ENCODE data around the gene DDIT4L. TPM values are rescaled to one million over a fixed set of nuclear protein-coding genes. Genes with fewer than 3 reads are reported as not detected.
"Not testable (repeated sequence)": the region's sequence is repeated elsewhere in the genome, so short reads cannot be mapped to it uniquely, and the experiment has no call there.

The DDIT4L gene
- total RNA-seq, 1 experiment from 2014 or later, result 2.1 TPM

GRCh38 chr4:100198061-100198460 is 7.8 kb upstream of the DDIT4L start:
- no peaks in the 10 kb centered on the region for H3K9me3 ChIP-seq (ENCODE audit: control insufficient read depth, low read depth, low read length)
- H3K4ac ChIP-seq (ENCODE audit: low read depth, low read length), result no peak overlapping the region
- no peaks in the 10 kb centered on the region for H3K4me1 Mint-ChIP-seq
- H3K4me1 ChIP-seq (ENCODE audit: insufficient read depth, low read length), result no peaks in the 10 kb centered on the region
- TF ChIP-seq CTCF (conservative IDR thresholded peaks at IDR 0.05), result no peak
- no peaks in the 10 kb centered on the region; the same call in 1 of the 2 replicates for H3K27me3 Mint-ChIP-seq (ENCODE audit: low read depth)
- H3K36me3 Mint-ChIP-seq (ENCODE audit: insufficient read depth in 1 of 3, low read depth in 3 of 3), result peaks cover 0 to 2% (median 0%) of the 10 kb centered on the region in 3 experiments; a peak in 1 of 7 replicates
- no peak overlapping the region for H2BK5ac ChIP-seq (ENCODE audit: insufficient read length, low read length)
- no peak overlapping the region for H3K27ac ChIP-seq (ENCODE audit: insufficient read length, low read depth, low read length)
- H3K56ac ChIP-seq (ENCODE audit: insufficient read length, low read depth, low read length), result no peak overlapping the region
- no peak overlapping the region for H3K4me3 Mint-ChIP-seq
- no peak overlapping the region for H4K91ac ChIP-seq (ENCODE audit: insufficient read length, low read depth, low read length)
- no peak overlapping the region for H3K18ac ChIP-seq (ENCODE audit: insufficient read length, low read depth, low read length)
- no peak overlapping the region for H3K27ac Mint-ChIP-seq
- no peaks in the 10 kb centered on the region for H3K27me3 ChIP-seq (ENCODE audit: insufficient read depth, low read length)
- no peak overlapping the region for H2BK20ac ChIP-seq (ENCODE audit: low read depth, low read length, poor library complexity, severe bottlenecking)
- H2BK15ac ChIP-seq (ENCODE audit: low read depth, low read length), result no peak overlapping the region
- no peaks in the 10 kb centered on the region for H3K23me2 ChIP-seq (ENCODE audit: insufficient read length, low read depth, low read length, poor library complexity, severe bottlenecking)
- H4K8ac ChIP-seq (replicated peaks; ENCODE audit: insufficient read length, low read depth, low read length), result no peak overlapping the region
- no peak overlapping the region for H2BK12ac ChIP-seq (ENCODE audit: insufficient read length, low read depth, low read length)
- H4K20me1 ChIP-seq (ENCODE audit: control insufficient read depth, insufficient read depth, insufficient read length), result no peaks in the 10 kb centered on the region
- no peaks in the 10 kb centered on the region for H3K79me2 ChIP-seq (ENCODE audit: insufficient read depth, low read length)
- no peak overlapping the region for H3K14ac ChIP-seq (ENCODE audit: insufficient read depth, low read length)
- H3K9me3 Mint-ChIP-seq, result no peaks in the 10 kb centered on the region; a peak in 1 of 5 replicates
- H2AFZ ChIP-seq (ENCODE audit: low read length), result no peak overlapping the region
- H3K4me2 ChIP-seq (ENCODE audit: insufficient read depth, insufficient read length, low read length), result no peak overlapping the region
- H2AK5ac ChIP-seq (ENCODE audit: insufficient read length, low read length), result no peak overlapping the region
- H4K5ac ChIP-seq (ENCODE audit: insufficient read length, low read depth, low read length), result no peak overlapping the region
- H3K9ac ChIP-seq (ENCODE audit: extremely low read depth, insufficient read length, low read length), result no peak overlapping the region
- no peak for DNase-seq
- no CpG with 5 or more reads among the region's 1 CpG for WGBS (ENCODE audit: extremely low coverage, insufficient read length, low lambda C conversion rate)
- H3T11ph ChIP-seq (ENCODE audit: low read length), result no peak overlapping the region
- H3K23ac ChIP-seq (ENCODE audit: insufficient read length, low read depth, low read length), result no peak overlapping the region
- H2BK120ac ChIP-seq (ENCODE audit: low read depth, low read length, poor library complexity, severe bottlenecking), result no peak overlapping the region
- H3K79me1 ChIP-seq (ENCODE audit: insufficient read depth, low read depth, low read length, poor library complexity, severe bottlenecking), result no peaks in the 10 kb centered on the region

GRCh38 chr4:100196388-100197071 is 6.3 kb upstream of the DDIT4L start:
- not testable (repeated sequence) for H3K23me2 ChIP-seq (ENCODE audit: insufficient read length, low read depth, low read length, poor library complexity, severe bottlenecking)

More at GRCh38 chr4:100196388-100197071, 6.3 kb upstream of the DDIT4L start:
- H3K79me1 ChIP-seq (ENCODE audit: insufficient read depth, low read depth, low read length, poor library complexity, severe bottlenecking); H3K4me1 Mint-ChIP-seq; H4K5ac ChIP-seq (ENCODE audit: insufficient read length, low read depth, low read length); H3K27me3 ChIP-seq (ENCODE audit: insufficient read depth, low read length); H2BK120ac ChIP-seq (ENCODE audit: low read depth, low read length, poor library complexity, severe bottlenecking); H4K20me1 ChIP-seq (ENCODE audit: control insufficient read depth, insufficient read depth, insufficient read length); H3K4me2 ChIP-seq (ENCODE audit: insufficient read depth, insufficient read length, low read length); H3K36me3 Mint-ChIP-seq (ENCODE audit: insufficient read depth in 1 of 3, low read depth in 3 of 3); H4K8ac ChIP-seq (replicated peaks; ENCODE audit: insufficient read length, low read depth, low read length); H3K14ac ChIP-seq (ENCODE audit: insufficient read depth, low read length); H2AFZ ChIP-seq (ENCODE audit: low read length); H2BK5ac ChIP-seq (ENCODE audit: insufficient read length, low read length); H4K91ac ChIP-seq (ENCODE audit: insufficient read length, low read depth, low read length); H3K4me1 ChIP-seq (ENCODE audit: insufficient read depth, low read length); H2BK15ac ChIP-seq (ENCODE audit: low read depth, low read length); H3K79me2 ChIP-seq (ENCODE audit: insufficient read depth, low read length); H3K27ac Mint-ChIP-seq; H3K23ac ChIP-seq (ENCODE audit: insufficient read length, low read depth, low read length); H3K18ac ChIP-seq (ENCODE audit: insufficient read length, low read depth, low read length); H2AK5ac ChIP-seq (ENCODE audit: insufficient read length, low read length); H3K4ac ChIP-seq (ENCODE audit: low read depth, low read length); H3K9me3 Mint-ChIP-seq; H2BK20ac ChIP-seq (ENCODE audit: low read depth, low read length, poor library complexity, severe bottlenecking); DNase-seq; H3K9me3 ChIP-seq (ENCODE audit: control insufficient read depth, low read depth, low read length); H3K4me3 Mint-ChIP-seq; H3K56ac ChIP-seq (ENCODE audit: insufficient read length, low read depth, low read length); H3K27ac ChIP-seq (ENCODE audit: insufficient read length, low read depth, low read length); H2BK12ac ChIP-seq (ENCODE audit: insufficient read length, low read depth, low read length); H3T11ph ChIP-seq (ENCODE audit: low read length); H3K9ac ChIP-seq (ENCODE audit: extremely low read depth, insufficient read length, low read length): not testable (repeated sequence)
- peaks cover 10% of the 10 kb centered on the region for H3K27me3 Mint-ChIP-seq (ENCODE audit: low read depth)
- no CpG with 5 or more reads among the region's 40 CpGs for WGBS (ENCODE audit: extremely low coverage, insufficient read length, low lambda C conversion rate)
